GM12892 (cell line): Measurements from ENCODE around the gene ATE1.

Experiments
- POLR2A ChIP-seq: IDR thresholded peaks from 2 replicates; pipeline ENCODE4 v1.6.1; 2011; ENCODE audit warnings: low read depth, low read length, control low read depth
- POLR2AphosphoS5 ChIP-seq: IDR thresholded peaks from 2 replicates; pipeline ENCODE4 v1.6.1; 2011; ENCODE audit warnings: low read depth, low read length, control low read depth

DNA sequence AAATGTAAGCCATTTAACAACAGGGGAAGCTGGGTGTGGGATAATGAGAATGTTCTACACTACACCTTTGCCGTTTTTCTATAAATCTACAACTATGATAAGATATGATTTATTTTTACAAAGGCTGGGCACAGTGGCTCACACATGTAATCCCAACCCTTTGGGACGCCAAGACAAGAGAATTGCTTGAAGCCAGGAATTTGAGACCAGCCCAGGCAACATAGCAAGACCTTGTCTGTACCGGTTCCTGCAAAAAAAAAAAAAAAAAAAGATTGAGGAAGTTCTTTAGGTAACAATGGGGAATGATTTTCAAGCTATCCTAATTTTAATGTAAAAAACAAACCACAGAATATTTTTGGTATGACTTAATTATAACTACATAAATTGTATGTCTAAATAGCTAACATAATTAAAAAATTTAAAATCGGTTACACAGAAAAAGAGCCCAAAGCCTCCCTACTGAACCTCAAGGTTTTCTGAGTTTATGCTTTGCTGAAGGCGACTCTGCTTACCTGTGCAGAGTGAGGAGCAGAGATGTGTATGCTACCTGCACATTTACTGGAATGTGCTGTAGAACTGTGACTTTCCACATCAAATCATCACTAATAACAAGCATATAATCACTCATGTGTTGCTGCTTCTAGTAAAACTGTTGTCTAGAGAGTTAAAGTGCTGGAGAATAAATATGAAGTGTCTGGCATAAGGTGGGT is 163.4 kb downstream of the ATE1 start:
- TF ChIP-seq POLR2AphosphoS5 (no peak), POLR2A (no peak)
